GM23338 (cell line): ENCODE results near the gene IST1. TPM values are rescaled to one million over a fixed set of nuclear protein-coding genes. Genes with fewer than 3 reads are reported as not detected.

Experiments used
- ATAC-seq: fragments of 200-7000 bp; cut with Tn5 transposase; 3 replicates; pipeline ENCODE4 v1.9.1; 2020
- DNase-seq: peaks from one replicate; pipeline ENCODE4 v3.0.0-alpha.2; 2015; ENCODE audit warnings: low spot score
- H2AFZ ChIP-seq: fragments of 200-600 bp; sonication (generic); 2 replicates; pipeline ENCODE4 v1.8.0; 2016; ENCODE audit warnings: antibody characterized with exemption, mild to moderate bottlenecking, moderate library complexity
- H3F3A ChIP-seq: fragments of 200-600 bp; sonication (generic); replicated peaks from 2 replicates; pipeline ENCODE4 v1.8.0; 2017; ENCODE audit warnings: antibody characterized with exemption, mixed run types, low read depth
- H3K27ac ChIP-seq: fragments of 200-600 bp; sonication (generic); 2 replicates; pipeline ENCODE4 v1.6.1; 2016; ENCODE audit warnings: low read depth
- H3K27me3 ChIP-seq: fragments of 200-600 bp; sonication (generic); 2 replicates; pipeline ENCODE4 v1.8.0; 2016; ENCODE audit warnings: mild to moderate bottlenecking, mixed run types, moderate library complexity; ENCODE audit not compliant: insufficient read depth
- H3K36me3 ChIP-seq: fragments of 200-600 bp; sonication (generic); 2 replicates; pipeline ENCODE4 v1.8.0; 2016; ENCODE audit warnings: mild to moderate bottlenecking; ENCODE audit not compliant: insufficient read depth
- H3K4me1 ChIP-seq: fragments of 200-600 bp; sonication (generic); 2 replicates; pipeline ENCODE4 v1.8.0; 2016; ENCODE audit warnings: mild to moderate bottlenecking, moderate library complexity; ENCODE audit not compliant: insufficient read depth
- H3K4me2 ChIP-seq: fragments of 200-600 bp; sonication (generic); 2 replicates; pipeline ENCODE4 v1.7.1; 2017; ENCODE audit warnings: mixed run types
- H3K4me3 ChIP-seq: fragments of 200-600 bp; sonication (generic); 2 replicates; pipeline ENCODE4 v1.6.1; 2016; ENCODE audit warnings: mixed run types
- H3K79me2 ChIP-seq: fragments of 200-600 bp; sonication (generic); replicated peaks from 2 replicates; pipeline ENCODE4 v1.8.0; 2017; ENCODE audit warnings: mild to moderate bottlenecking; ENCODE audit not compliant: insufficient read depth
- H3K9me2 ChIP-seq: fragments of 200-600 bp; sonication (generic); 2 replicates; pipeline ENCODE4 v1.8.0; 2017; ENCODE audit not compliant: insufficient read depth
- H4K20me1 ChIP-seq: fragments of 200-600 bp; sonication (generic); replicated peaks from 2 replicates; pipeline ENCODE4 v1.8.0; 2017; ENCODE audit warnings: mild to moderate bottlenecking; ENCODE audit not compliant: insufficient read depth
- H3K27ac Mint-ChIP-seq: 2 replicates; pipeline ENCODE4 v1.8.0; 2020; ENCODE audit warnings: inconsistent platforms, mild to moderate bottlenecking, moderate library complexity, mixed read lengths
- H3K27me3 Mint-ChIP-seq: 3 replicates; pipeline ENCODE4 v1.8.0; 2022; ENCODE audit warnings: low read depth, mild to moderate bottlenecking, moderate library complexity, mixed read lengths, inconsistent platforms; ENCODE audit not compliant: insufficient read depth, poor library complexity
- H3K36me3 Mint-ChIP-seq: 3 replicates; pipeline ENCODE4 v1.8.0; 2021; ENCODE audit warnings: low read depth, mild to moderate bottlenecking, inconsistent platforms, moderate library complexity, mixed read lengths
- H3K4me1 Mint-ChIP-seq: 3 replicates; pipeline ENCODE4 v1.8.0; 2020; ENCODE audit warnings: mild to moderate bottlenecking, inconsistent platforms, mixed read lengths
- H3K4me3 Mint-ChIP-seq: 3 replicates; pipeline ENCODE4 v1.8.0; 2021; ENCODE audit warnings: moderate library complexity, mild to moderate bottlenecking, inconsistent platforms, mixed read lengths
- H3K9me3 Mint-ChIP-seq: 3 replicates; pipeline ENCODE4 v1.8.0; 2020; ENCODE audit warnings: moderate library complexity, mild to moderate bottlenecking, inconsistent platforms, mixed read lengths
- CREB1 ChIP-seq: fragments of 250-450 bp; sonication (Bioruptor Pico); IDR thresholded peaks from 2 replicates; pipeline ENCODE4 v1.5.0; 2020; ENCODE audit warnings: low read depth, mild to moderate bottlenecking, moderate library complexity
- EZH2 ChIP-seq: fragments of 200-600 bp; sonication (generic); IDR thresholded peaks from one replicate; pipeline ENCODE4 v1.8.0; 2017; ENCODE audit warnings: antibody characterized with exemption, mild to moderate bottlenecking, low read depth; ENCODE audit not compliant: unreplicated experiment
- EZH2phosphoT487 ChIP-seq: fragments of 200-600 bp; sonication (generic); IDR thresholded peaks from one replicate; pipeline ENCODE4 v1.8.1; 2018; ENCODE audit warnings: antibody characterized with exemption; ENCODE audit not compliant: unreplicated experiment
- NANOG ChIP-seq: IDR thresholded peaks from 2 replicates; pipeline ENCODE4 v1.6.1; 2016; ENCODE audit warnings: antibody characterized with exemption, borderline replicate concordance
- POLR2AphosphoS5 ChIP-seq: IDR thresholded peaks from 2 replicates; pipeline ENCODE4 v1.6.1; 2016; ENCODE audit warnings: antibody characterized with exemption, low read depth
- STAT1 ChIP-seq: IDR thresholded peaks from one replicate; pipeline ENCODE4 v1.6.1; 2016; ENCODE audit warnings: antibody characterized with exemption; ENCODE audit not compliant: unreplicated experiment
- ZNF114 ChIP-seq: fragments of 250-450 bp; sonication (Bioruptor Pico); IDR thresholded peaks from 2 replicates; pipeline ENCODE4 v1.5.0; 2020; ENCODE audit warnings: mild to moderate bottlenecking, moderate library complexity
- ZNF331 ChIP-seq: fragments of 250-450 bp; sonication (Bioruptor Pico); IDR thresholded peaks from 2 replicates; pipeline ENCODE4 v1.5.0; 2020; ENCODE audit warnings: low read depth, mild to moderate bottlenecking, moderate library complexity
- polyA plus RNA-seq: library from polyadenylated mRNA; unstranded; fragments of >200 nt; fragmentation: Nextera tagmentation; extraction: Ambion mirVana; gene quantifications from 2 replicates; pipeline ENCODE4 v1.2.1, GENCODE V29; 2016
- total RNA-seq: library from RNA; depleted of rRNA; stranded (reverse); fragments of >200 nt; shearing (Covaris generic); gene quantifications from 2 replicates; pipeline ENCODE4 v1.2.3, GENCODE V29; 2014
- TF ChIP-seq, protein P1 (sequence below): fragments of 250-450 bp; sonication (Bioruptor Pico); IDR thresholded peaks from 2 replicates; pipeline ENCODE4 v1.5.0; 2020; ENCODE audit warnings: mild to moderate bottlenecking, moderate library complexity
- TF ChIP-seq, protein P2 (sequence below): IDR thresholded peaks from 2 replicates; pipeline ENCODE4 v1.6.1; 2016; ENCODE audit warnings: antibody characterized with exemption

The IST1 gene
- total and polyA plus RNA-seq, 2 experiments from 2014 or later = 108 to 234 TPM

DNA sequence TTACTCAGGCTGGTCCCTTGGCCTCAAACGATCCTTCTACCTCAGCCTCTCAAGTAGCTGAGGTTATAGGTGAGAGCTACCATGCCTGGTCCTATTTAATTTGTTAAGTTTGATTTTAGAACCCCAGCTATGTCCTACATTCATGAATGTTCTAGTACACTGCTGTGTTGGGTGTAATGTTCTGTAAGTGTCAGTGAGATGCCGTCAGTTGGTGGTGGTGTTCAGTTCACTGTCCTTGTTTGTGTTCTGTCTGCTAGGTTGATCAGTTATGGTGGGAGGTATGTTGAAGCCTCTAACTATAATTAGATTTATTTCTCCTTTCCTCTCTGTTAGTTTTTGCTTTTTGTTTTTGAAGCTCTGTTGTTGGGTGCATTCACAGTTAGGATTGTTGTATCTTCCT lies 8.3 kb downstream of the IST1 start (continued):
- TF ChIP-seq, protein P1, sequence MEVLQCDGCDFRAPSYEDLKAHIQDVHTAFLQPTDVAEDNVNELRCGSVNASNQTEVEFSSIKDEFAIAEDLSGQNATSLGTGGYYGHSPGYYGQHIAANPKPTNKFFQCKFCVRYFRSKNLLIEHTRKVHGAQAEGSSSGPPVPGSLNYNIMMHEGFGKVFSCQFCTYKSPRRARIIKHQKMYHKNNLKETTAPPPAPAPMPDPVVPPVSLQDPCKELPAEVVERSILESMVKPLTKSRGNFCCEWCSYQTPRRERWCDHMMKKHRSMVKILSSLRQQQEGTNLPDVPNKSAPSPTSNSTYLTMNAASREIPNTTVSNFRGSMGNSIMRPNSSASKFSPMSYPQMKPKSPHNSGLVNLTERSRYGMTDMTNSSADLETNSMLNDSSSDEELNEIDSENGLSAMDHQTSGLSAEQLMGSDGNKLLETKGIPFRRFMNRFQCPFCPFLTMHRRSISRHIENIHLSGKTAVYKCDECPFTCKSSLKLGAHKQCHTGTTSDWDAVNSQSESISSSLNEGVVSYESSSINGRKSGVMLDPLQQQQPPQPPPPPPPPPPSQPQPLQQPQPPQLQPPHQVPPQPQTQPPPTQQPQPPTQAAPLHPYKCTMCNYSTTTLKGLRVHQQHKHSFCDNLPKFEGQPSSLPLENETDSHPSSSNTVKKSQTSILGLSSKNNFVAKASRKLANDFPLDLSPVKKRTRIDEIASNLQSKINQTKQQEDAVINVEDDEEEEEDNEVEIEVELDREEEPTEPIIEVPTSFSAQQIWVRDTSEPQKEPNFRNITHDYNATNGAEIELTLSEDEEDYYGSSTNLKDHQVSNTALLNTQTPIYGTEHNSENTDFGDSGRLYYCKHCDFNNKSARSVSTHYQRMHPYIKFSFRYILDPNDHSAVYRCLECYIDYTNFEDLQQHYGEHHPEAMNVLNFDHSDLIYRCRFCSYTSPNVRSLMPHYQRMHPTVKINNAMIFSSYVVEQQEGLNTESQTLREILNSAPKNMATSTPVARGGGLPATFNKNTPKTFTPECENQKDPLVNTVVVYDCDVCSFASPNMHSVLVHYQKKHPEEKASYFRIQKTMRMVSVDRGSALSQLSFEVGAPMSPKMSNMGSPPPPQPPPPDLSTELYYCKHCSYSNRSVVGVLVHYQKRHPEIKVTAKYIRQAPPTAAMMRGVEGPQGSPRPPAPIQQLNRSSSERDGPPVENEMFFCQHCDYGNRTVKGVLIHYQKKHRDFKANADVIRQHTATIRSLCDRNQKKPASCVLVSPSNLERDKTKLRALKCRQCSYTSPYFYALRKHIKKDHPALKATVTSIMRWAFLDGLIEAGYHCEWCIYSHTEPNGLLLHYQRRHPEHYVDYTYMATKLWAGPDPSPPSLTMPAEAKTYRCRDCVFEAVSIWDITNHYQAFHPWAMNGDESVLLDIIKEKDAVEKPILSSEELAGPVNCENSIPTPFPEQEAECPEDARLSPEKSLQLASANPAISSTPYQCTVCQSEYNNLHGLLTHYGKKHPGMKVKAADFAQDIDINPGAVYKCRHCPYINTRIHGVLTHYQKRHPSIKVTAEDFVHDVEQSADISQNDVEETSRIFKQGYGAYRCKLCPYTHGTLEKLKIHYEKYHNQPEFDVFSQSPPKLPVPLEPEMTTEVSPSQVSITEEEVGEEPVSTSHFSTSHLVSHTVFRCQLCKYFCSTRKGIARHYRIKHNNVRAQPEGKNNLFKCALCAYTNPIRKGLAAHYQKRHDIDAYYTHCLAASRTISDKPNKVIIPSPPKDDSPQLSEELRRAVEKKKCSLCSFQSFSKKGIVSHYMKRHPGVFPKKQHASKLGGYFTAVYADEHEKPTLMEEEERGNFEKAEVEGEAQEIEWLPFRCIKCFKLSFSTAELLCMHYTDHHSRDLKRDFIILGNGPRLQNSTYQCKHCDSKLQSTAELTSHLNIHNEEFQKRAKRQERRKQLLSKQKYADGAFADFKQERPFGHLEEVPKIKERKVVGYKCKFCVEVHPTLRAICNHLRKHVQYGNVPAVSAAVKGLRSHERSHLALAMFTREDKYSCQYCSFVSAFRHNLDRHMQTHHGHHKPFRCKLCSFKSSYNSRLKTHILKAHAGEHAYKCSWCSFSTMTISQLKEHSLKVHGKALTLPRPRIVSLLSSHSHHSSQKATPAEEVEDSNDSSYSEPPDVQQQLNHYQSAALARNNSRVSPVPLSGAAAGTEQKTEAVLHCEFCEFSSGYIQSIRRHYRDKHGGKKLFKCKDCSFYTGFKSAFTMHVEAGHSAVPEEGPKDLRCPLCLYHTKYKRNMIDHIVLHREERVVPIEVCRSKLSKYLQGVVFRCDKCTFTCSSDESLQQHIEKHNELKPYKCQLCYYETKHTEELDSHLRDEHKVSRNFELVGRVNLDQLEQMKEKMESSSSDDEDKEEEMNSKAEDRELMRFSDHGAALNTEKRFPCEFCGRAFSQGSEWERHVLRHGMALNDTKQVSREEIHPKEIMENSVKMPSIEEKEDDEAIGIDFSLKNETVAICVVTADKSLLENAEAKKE = no peak
- TF ChIP-seq STAT1 (no peak), ZNF114 (CRISPR knock-in tag) (no peak), EZH2phosphoT487 (no peak)
- TF ChIP-seq, protein P2, sequence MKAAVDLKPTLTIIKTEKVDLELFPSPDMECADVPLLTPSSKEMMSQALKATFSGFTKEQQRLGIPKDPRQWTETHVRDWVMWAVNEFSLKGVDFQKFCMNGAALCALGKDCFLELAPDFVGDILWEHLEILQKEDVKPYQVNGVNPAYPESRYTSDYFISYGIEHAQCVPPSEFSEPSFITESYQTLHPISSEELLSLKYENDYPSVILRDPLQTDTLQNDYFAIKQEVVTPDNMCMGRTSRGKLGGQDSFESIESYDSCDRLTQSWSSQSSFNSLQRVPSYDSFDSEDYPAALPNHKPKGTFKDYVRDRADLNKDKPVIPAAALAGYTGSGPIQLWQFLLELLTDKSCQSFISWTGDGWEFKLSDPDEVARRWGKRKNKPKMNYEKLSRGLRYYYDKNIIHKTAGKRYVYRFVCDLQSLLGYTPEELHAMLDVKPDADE = no peak

DNA sequence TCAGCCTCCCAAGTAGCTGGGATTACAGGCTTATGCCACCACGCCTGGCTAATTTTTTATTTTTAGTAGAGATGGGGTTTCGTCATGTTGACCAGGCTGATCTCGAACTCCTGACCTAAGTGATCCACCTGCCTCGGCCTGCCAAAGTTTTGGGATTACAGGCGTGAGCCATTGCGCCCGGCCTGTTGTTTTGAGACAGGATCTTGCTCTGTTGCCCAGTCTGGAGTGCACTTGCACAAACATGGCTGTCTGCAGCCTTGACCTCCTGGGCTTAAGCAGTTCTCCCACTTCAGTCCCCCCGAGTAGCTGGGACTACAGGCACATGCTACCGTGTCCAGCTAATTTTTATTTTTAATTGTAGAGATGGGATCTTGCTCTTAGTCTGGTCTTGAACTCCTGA lies 8.9 kb downstream of the IST1 start:
- peaks cover 99% of the 10 kb centered on the region for H4K20me1 ChIP-seq
- no peaks in the 10 kb centered on the region for H3K9me2 ChIP-seq
- H3K27ac ChIP-seq = no peak overlapping the region
- H3K36me3 Mint-ChIP-seq = peaks cover 21% of the 10 kb centered on the region; the same call in 2 of the 3 replicates
- no peaks in the 10 kb centered on the region for H3K36me3 ChIP-seq
- DNase-seq (no peak), ATAC-seq (no peak)
- 0 out of 2 replicates have a peak, but pooled peaks cover 3% of the 10 kb centered on the region for H3F3A ChIP-seq
- H3K4me2 ChIP-seq = no peak overlapping the region
- peaks cover 7% of the 10 kb centered on the region for H3K4me1 Mint-ChIP-seq
- H3K4me1 ChIP-seq = peaks cover 3% of the 10 kb centered on the region; the same call in 1 of the 2 replicates
- H3K27ac Mint-ChIP-seq = no peak overlapping the region
- H2AFZ ChIP-seq = no peak overlapping the region
- no peak overlapping the region for H3K4me3 Mint-ChIP-seq
- H3K4me3 ChIP-seq = no peak overlapping the region
- no peaks in the 10 kb centered on the region for H3K9me3 Mint-ChIP-seq
- peaks cover 100% of the 10 kb centered on the region for H3K79me2 ChIP-seq
- H3K27me3 Mint-ChIP-seq = no peaks in the 10 kb centered on the region
- H3K27me3 ChIP-seq = no peaks in the 10 kb centered on the region
- TF ChIP-seq ZNF331 (CRISPR knock-in tag) (no peak), CREB1 (CRISPR knock-in tag) (no peak), ZNF114 (CRISPR knock-in tag) (no peak), EZH2phosphoT487 (no peak), POLR2AphosphoS5 (no peak), EZH2 (no peak), NANOG (no peak), STAT1 (no peak)
- TF ChIP-seq, protein P2 = no peak
